SK-N-SH treated with all-trans-retinoic acid at 6 μM for 48 hours (cell line): Measurements from ENCODE around the gene CALML6.

Experiments used
- ATAC-seq: fragments of 200-7000 bp; cut with Tn5 transposase; 3 replicates; pipeline ENCODE4 v1.9.1; 2020; ENCODE audit warnings: mild to moderate bottlenecking, moderate library complexity
- ARNTL ChIP-seq: fragments of 450-650 bp; formaldehyde crosslinking; IDR thresholded peaks from 2 replicates; pipeline ENCODE4 v1.5.0; 2020; ENCODE audit warnings: low read depth, mild to moderate bottlenecking, moderate library complexity, borderline replicate concordance
- BACH2 ChIP-seq: fragments of 250-450 bp; sonication (Bioruptor Pico); IDR thresholded peaks from 2 replicates; pipeline ENCODE4 v1.9.0; 2021; ENCODE audit warnings: mild to moderate bottlenecking, borderline replicate concordance
- CSDC2 ChIP-seq: fragments of 250-450 bp; sonication (Bioruptor Pico); IDR thresholded peaks from 2 replicates; pipeline ENCODE4 v1.5.0; 2020; ENCODE audit warnings: mild to moderate bottlenecking, moderate library complexity
- CSRNP3 ChIP-seq: fragments of 250-450 bp; sonication (Bioruptor Pico); IDR thresholded peaks from 2 replicates; pipeline ENCODE4 v1.5.1; 2021; ENCODE audit warnings: mild to moderate bottlenecking, moderate library complexity
- ESRRG ChIP-seq: fragments of 250-450 bp; sonication (Bioruptor Pico); IDR thresholded peaks from 2 replicates; pipeline ENCODE4 v1.6.1; 2021; ENCODE audit warnings: mild to moderate bottlenecking
- GLIS3 ChIP-seq: fragments of 250-450 bp; sonication (Bioruptor Pico); IDR thresholded peaks from 2 replicates; pipeline ENCODE4 v1.5.0; 2020; ENCODE audit warnings: mild to moderate bottlenecking, moderate library complexity
- ISL1 ChIP-seq: fragments of 250-450 bp; sonication (Bioruptor Pico); IDR thresholded peaks from 2 replicates; pipeline ENCODE4 v2.1.2; 2022; ENCODE audit warnings: mild to moderate bottlenecking, moderate library complexity
- OSR1 ChIP-seq: fragments of 250-450 bp; sonication (Bioruptor Pico); IDR thresholded peaks from 2 replicates; pipeline ENCODE4 v1.8.0; 2022; ENCODE audit warnings: moderate library complexity, mild to moderate bottlenecking, inconsistent platforms
- POU6F1 ChIP-seq: fragments of 250-450 bp; sonication (Bioruptor Pico); IDR thresholded peaks from 2 replicates; pipeline ENCODE4 v1.8.0; 2021; ENCODE audit warnings: low read depth, mild to moderate bottlenecking, moderate library complexity, borderline replicate concordance
- PPARA ChIP-seq: fragments of 250-450 bp; sonication (Bioruptor Pico); IDR thresholded peaks from 2 replicates; pipeline ENCODE4 v1.5.0; 2020; ENCODE audit warnings: mild to moderate bottlenecking, borderline replicate concordance
- RARB ChIP-seq: fragments of 250-450 bp; sonication (Bioruptor Pico); IDR thresholded peaks from 2 replicates; pipeline ENCODE4 v1.8.0; 2021; ENCODE audit warnings: mild to moderate bottlenecking, moderate library complexity
- SNAI2 ChIP-seq: fragments of 250-450 bp; sonication (Bioruptor Pico); IDR thresholded peaks from 2 replicates; pipeline ENCODE4 v1.5.0; 2020; ENCODE audit warnings: mild to moderate bottlenecking, moderate library complexity
- ZC3H10 ChIP-seq: fragments of 250-450 bp; sonication (Bioruptor Pico); IDR thresholded peaks from 2 replicates; pipeline ENCODE4 v1.5.1; 2021; ENCODE audit warnings: mild to moderate bottlenecking, moderate library complexity
- ZFP3 ChIP-seq: fragments of 250-450 bp; sonication (Bioruptor Pico); IDR thresholded peaks from 2 replicates; pipeline ENCODE4 v1.5.0; 2020; ENCODE audit warnings: mild to moderate bottlenecking, moderate library complexity
- ZFP30 ChIP-seq: fragments of 450-650 bp; formaldehyde crosslinking; IDR thresholded peaks from 2 replicates; pipeline ENCODE4 v1.5.0; 2022; ENCODE audit warnings: mild to moderate bottlenecking, moderate library complexity
- ZNF565 ChIP-seq: fragments of 450-650 bp; formaldehyde crosslinking; conservative IDR thresholded peaks from 2 replicates; pipeline ENCODE4 v1.5.0; 2020; ENCODE audit warnings: low read depth, mild to moderate bottlenecking, moderate library complexity
- ZNF70 ChIP-seq: fragments of 450-650 bp; formaldehyde crosslinking; IDR thresholded peaks from 2 replicates; pipeline ENCODE4 v1.5.0; 2020; ENCODE audit warnings: mild to moderate bottlenecking, moderate library complexity
- ZNF8 ChIP-seq: fragments of 450-650 bp; formaldehyde crosslinking; IDR thresholded peaks from 2 replicates; pipeline ENCODE4 v1.5.0; 2020; ENCODE audit warnings: mild to moderate bottlenecking, moderate library complexity
- TF ChIP-seq, protein P1 (sequence below): fragments of 250-450 bp; sonication (Bioruptor Pico); IDR thresholded peaks from 2 replicates; pipeline ENCODE4 v1.5.1; 2020; ENCODE audit warnings: low read depth, mild to moderate bottlenecking, moderate library complexity
- TF ChIP-seq, protein P2 (sequence below): fragments of 250-450 bp; sonication (Bioruptor Pico); IDR thresholded peaks from 2 replicates; pipeline ENCODE4 v1.5.0; 2020; ENCODE audit warnings: mild to moderate bottlenecking, moderate library complexity
- TF ChIP-seq, protein P3 (sequence below): fragments of 250-450 bp; sonication (Bioruptor Pico); IDR thresholded peaks from 2 replicates; pipeline ENCODE4 v1.8.0; 2020; ENCODE audit warnings: mild to moderate bottlenecking, moderate library complexity, borderline replicate concordance

Gene CALML6

DNA sequence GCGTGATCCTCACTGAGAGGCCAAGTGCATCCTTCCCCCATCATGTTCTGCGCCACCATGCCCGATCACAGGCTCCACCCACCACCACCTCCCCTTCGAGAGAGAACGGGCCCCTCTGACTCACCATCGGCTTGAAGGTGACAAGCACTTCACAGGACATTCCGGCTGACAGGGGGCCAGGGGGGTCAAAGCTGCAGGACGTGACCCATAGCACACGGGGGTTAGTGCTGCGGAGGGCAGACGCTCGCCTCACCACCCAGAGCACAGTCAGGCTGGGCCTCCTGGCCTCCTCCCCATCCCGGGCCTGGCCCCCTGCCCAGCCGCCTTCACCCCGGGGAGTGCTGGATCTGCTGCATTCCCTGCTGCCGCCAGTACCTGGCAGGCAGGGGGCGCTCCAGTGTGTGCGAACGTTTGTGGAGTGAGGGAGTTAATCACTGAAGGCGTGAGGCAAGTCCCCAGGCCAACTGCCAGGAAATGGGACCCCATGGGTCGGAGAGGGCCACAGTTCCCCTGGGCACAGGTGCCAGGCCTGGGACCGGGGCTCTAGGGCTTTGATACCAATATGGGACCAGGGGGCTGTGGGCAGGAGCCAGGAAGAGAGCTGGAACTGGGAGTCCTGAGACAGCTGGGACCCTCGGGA is 44.9 kb downstream of the CALML6 start:
- no peak for TF ChIP-seq ISL1 (CRISPR knock-in tag)
- TF ChIP-seq, all 23 proteins: peak for 0
- ATAC-seq: peak; percentile 93

DNA sequence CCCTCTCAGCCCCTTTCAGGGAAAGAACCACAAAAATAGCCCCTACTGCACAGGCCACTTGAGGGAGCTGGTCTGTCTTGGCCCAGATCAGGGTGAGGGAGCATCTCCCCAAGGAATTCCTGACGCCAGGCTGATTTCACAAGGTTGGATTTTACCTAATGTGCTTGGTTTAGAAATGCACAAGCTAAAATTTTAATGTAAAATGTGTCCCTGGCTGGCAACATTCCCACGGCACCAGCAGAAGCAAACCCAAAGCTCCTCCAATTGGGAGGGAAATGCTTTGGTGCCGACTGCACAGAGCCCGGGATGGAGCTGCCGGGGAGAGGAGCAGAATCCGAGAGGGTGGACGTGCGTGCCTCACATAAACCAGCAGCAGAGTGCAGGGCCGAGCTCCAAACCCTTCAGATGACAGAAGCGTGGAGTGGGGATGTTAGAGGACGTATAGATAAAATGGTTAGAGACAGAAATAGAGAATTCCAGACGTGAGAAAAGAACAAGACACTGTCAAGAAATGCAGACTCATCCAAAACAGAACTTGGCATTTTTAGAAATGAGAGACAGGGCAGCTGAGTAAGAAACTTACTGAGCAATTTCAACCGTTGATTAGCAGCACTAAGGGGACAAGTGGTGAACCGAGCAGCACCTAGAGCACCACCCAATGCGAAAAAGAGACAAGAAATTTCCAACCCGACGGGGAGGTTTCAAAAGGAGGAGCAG is 45.6 kb downstream of the CALML6 start:
- no peak for ATAC-seq
- no peak for TF ChIP-seq ZNF8
- TF ChIP-seq, protein P1, sequence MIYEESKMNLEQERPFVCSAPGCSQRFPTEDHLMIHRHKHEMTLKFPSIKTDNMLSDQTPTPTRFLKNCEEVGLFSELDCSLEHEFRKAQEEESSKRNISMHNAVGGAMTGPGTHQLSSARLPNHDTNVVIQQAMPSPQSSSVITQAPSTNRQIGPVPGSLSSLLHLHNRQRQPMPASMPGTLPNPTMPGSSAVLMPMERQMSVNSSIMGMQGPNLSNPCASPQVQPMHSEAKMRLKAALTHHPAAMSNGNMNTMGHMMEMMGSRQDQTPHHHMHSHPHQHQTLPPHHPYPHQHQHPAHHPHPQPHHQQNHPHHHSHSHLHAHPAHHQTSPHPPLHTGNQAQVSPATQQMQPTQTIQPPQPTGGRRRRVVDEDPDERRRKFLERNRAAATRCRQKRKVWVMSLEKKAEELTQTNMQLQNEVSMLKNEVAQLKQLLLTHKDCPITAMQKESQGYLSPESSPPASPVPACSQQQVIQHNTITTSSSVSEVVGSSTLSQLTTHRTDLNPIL: no peak
- TF ChIP-seq GLIS3: no peak
- no peak for TF ChIP-seq ZNF70 (CRISPR knock-in tag)
- TF ChIP-seq ZFP3 (CRISPR knock-in tag): no peak
- TF ChIP-seq ZFP30 (CRISPR knock-in tag): no peak
- no peak for TF ChIP-seq ZC3H10 (CRISPR knock-in tag)
- TF ChIP-seq RARB (CRISPR knock-in tag): no peak
- TF ChIP-seq, all 23 proteins: peak for 0

DNA sequence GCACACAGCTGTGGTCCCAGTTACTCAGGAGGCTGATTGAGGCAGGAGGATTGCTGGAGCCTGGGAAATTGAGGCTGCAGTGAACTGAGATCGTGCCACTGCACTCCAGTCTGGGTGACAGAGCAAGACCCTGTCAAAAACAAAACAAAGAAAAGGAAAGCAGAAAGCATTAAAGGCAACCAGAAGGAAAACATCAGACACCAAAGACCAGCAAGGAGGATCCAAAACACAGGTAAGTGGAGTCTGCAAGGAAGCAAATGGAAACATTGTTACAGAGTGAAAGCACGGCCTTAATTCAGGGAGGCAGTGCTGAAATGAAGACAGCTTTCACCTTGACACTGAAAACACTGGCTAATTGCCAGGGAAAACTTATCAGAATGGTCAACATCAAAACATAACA is 47.7 kb downstream of the CALML6 start:
- ATAC-seq: no peak
- TF ChIP-seq, protein P2, sequence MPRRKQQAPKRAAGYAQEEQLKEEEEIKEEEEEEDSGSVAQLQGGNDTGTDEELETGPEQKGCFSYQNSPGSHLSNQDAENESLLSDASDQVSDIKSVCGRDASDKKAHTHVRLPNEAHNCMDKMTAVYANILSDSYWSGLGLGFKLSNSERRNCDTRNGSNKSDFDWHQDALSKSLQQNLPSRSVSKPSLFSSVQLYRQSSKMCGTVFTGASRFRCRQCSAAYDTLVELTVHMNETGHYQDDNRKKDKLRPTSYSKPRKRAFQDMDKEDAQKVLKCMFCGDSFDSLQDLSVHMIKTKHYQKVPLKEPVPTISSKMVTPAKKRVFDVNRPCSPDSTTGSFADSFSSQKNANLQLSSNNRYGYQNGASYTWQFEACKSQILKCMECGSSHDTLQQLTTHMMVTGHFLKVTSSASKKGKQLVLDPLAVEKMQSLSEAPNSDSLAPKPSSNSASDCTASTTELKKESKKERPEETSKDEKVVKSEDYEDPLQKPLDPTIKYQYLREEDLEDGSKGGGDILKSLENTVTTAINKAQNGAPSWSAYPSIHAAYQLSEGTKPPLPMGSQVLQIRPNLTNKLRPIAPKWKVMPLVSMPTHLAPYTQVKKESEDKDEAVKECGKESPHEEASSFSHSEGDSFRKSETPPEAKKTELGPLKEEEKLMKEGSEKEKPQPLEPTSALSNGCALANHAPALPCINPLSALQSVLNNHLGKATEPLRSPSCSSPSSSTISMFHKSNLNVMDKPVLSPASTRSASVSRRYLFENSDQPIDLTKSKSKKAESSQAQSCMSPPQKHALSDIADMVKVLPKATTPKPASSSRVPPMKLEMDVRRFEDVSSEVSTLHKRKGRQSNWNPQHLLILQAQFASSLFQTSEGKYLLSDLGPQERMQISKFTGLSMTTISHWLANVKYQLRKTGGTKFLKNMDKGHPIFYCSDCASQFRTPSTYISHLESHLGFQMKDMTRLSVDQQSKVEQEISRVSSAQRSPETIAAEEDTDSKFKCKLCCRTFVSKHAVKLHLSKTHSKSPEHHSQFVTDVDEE (CRISPR knock-in tag): no peak
- TF ChIP-seq ZNF8: no peak
- no peak for TF ChIP-seq ZNF565 (CRISPR knock-in tag)
- TF ChIP-seq CSRNP3: no peak
- no peak for TF ChIP-seq ESRRG (CRISPR knock-in tag)
- TF ChIP-seq ZFP3 (CRISPR knock-in tag): no peak
- TF ChIP-seq ARNTL: no peak
- no peak for TF ChIP-seq POU6F1
- TF ChIP-seq ZC3H10 (CRISPR knock-in tag): no peak
- TF ChIP-seq RARB (CRISPR knock-in tag): no peak
- TF ChIP-seq ZFP30 (CRISPR knock-in tag): no peak
- no peak for TF ChIP-seq OSR1 (CRISPR knock-in tag)
- no peak for TF ChIP-seq CSDC2 (CRISPR knock-in tag)
- TF ChIP-seq SNAI2 (CRISPR knock-in tag): no peak
- no peak for TF ChIP-seq PPARA
- no peak for TF ChIP-seq BACH2
- no peak for TF ChIP-seq ISL1 (CRISPR knock-in tag)
- TF ChIP-seq, protein P3, sequence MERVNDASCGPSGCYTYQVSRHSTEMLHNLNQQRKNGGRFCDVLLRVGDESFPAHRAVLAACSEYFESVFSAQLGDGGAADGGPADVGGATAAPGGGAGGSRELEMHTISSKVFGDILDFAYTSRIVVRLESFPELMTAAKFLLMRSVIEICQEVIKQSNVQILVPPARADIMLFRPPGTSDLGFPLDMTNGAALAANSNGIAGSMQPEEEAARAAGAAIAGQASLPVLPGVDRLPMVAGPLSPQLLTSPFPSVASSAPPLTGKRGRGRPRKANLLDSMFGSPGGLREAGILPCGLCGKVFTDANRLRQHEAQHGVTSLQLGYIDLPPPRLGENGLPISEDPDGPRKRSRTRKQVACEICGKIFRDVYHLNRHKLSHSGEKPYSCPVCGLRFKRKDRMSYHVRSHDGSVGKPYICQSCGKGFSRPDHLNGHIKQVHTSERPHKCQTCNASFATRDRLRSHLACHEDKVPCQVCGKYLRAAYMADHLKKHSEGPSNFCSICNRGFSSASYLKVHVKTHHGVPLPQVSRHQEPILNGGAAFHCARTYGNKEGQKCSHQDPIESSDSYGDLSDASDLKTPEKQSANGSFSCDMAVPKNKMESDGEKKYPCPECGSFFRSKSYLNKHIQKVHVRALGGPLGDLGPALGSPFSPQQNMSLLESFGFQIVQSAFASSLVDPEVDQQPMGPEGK (CRISPR knock-in tag): no peak
- TF ChIP-seq, protein P1: no peak
